Suprapubic skin (tissue), 4 donors: ENCODE results near the gene ATPAF2. TPM values are rescaled to one million over a fixed set of nuclear protein-coding genes. Genes with fewer than 3 reads are reported as not detected.

Source experiments
- DNase-seq, 2 donors: peaks; one replicate each; pipeline ENCODE4 v3.0.0-alpha.2; 2019; ENCODE audit warnings: low spot score in 2 of 2
- H3K27ac ChIP-seq: fragments of 200-600 bp; sonication (generic); one replicate; pipeline ENCODE4 v1.5.1; 2019
- H3K27me3 ChIP-seq: fragments of 200-600 bp; sonication (generic); one replicate; pipeline ENCODE4 v1.5.1; 2019
- H3K36me3 ChIP-seq: fragments of 200-600 bp; sonication (generic); one replicate; pipeline ENCODE4 v1.5.1; 2019
- H3K4me1 ChIP-seq: fragments of 200-600 bp; sonication (generic); one replicate; pipeline ENCODE4 v1.5.1; 2019
- H3K4me3 ChIP-seq: fragments of 200-600 bp; sonication (generic); one replicate; pipeline ENCODE4 v1.5.1; 2019; ENCODE audit warnings: mild to moderate bottlenecking
- H3K9me3 ChIP-seq: fragments of 200-600 bp; sonication (generic); one replicate; pipeline ENCODE4 v1.5.1; 2019
- EP300 ChIP-seq: sonication (generic); formaldehyde crosslinking; IDR thresholded peaks from one replicate; pipeline ENCODE4 v1.6.1; 2017; ENCODE audit warnings: antibody characterized with exemption
- POLR2A ChIP-seq, 2 donors: fragments of 450-650 bp; IDR thresholded peaks; one replicate each; pipeline ENCODE4 v1.6.1; 2017; ENCODE audit warnings: antibody characterized with exemption in 2 of 2, mild to moderate bottlenecking in 2 of 2, moderate library complexity in 2 of 2
- POLR2AphosphoS5 ChIP-seq, 3 donors: sonication (generic); formaldehyde crosslinking; IDR thresholded peaks; one replicate each; pipeline ENCODE4 v1.6.1; 2017; ENCODE audit warnings: antibody characterized with exemption in 3 of 3
- WGBS: methylation state at CpG from one replicate; pipeline ENCODE4 v1.1.5; 2018; 5-methylcytosine and 5-hydroxymethylcytosine counted together
- total RNA-seq, 4 donors: library from RNA; depleted of rRNA; stranded (reverse); fragments of >200 nt; gene quantifications; one replicate each; pipeline ENCODE4 v1.1.0, GENCODE V29; 2016
- TF ChIP-seq, protein P1 (sequence below), 2 donors: fragments of 200-600 bp in 1 of 2; fragments of 450-650 bp in 1 of 2; sonication (generic) in 1 of 2; IDR thresholded peaks; one replicate each; pipeline ENCODE4 v1.5.1; 2016 to 2019; ENCODE audit warnings: antibody characterized with exemption in 2 of 2, mild to moderate bottlenecking in 1 of 2, moderate library complexity in 1 of 2

ATPAF2 gene
- total RNA-seq, 4 donors from 2014 or later: 18.2 to 41.6 (median 24.2) TPM

DNA sequence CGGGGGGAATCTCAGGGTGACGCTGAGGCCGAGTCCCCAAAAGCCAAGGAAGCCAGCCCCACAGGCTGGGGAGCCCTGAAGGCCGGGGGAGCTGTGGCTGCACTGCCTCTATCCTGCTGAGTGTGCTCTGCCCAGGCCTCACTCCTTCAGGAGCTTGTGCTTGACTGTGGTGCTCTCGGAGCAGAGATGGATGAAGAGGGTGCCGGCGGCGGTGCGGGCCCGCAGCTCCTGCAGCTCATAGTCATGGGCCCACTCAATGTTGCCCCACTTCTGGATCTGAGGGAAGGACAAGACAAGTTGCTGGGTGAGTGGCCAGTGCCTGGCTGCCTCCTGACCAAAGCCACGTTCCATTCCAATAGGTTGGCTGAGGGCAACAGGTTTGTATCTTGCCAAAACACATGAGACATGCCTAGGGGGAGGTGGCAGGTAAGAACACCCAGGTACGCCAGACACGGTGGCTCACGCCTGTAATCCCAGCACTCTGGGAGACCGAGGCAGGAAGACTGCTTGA, 20.5 kb downstream of the ATPAF2 start:
- Histone ChIP-seq H3K27ac (no peak overlapping the region), H3K36me3 (peaks cover 17% of the 10 kb centered on the region), H3K27me3 (no peaks in the 10 kb centered on the region), H3K4me1 (peaks cover 13% of the 10 kb centered on the region), H3K9me3 (no peaks in the 10 kb centered on the region), H3K4me3 (no peak overlapping the region)
- TF ChIP-seq POLR2AphosphoS5 (IDR thresholded peaks at IDR 0.05) (no peak), POLR2A (IDR thresholded peaks at IDR 0.05) (no peak)
- TF ChIP-seq, protein P1, sequence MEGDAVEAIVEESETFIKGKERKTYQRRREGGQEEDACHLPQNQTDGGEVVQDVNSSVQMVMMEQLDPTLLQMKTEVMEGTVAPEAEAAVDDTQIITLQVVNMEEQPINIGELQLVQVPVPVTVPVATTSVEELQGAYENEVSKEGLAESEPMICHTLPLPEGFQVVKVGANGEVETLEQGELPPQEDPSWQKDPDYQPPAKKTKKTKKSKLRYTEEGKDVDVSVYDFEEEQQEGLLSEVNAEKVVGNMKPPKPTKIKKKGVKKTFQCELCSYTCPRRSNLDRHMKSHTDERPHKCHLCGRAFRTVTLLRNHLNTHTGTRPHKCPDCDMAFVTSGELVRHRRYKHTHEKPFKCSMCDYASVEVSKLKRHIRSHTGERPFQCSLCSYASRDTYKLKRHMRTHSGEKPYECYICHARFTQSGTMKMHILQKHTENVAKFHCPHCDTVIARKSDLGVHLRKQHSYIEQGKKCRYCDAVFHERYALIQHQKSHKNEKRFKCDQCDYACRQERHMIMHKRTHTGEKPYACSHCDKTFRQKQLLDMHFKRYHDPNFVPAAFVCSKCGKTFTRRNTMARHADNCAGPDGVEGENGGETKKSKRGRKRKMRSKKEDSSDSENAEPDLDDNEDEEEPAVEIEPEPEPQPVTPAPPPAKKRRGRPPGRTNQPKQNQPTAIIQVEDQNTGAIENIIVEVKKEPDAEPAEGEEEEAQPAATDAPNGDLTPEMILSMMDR (IDR thresholded peaks at IDR 0.05): no peak
- WGBS: 91% methylated on average over 15 of the region's 15 CpGs
- DNase-seq: no peak

DNA sequence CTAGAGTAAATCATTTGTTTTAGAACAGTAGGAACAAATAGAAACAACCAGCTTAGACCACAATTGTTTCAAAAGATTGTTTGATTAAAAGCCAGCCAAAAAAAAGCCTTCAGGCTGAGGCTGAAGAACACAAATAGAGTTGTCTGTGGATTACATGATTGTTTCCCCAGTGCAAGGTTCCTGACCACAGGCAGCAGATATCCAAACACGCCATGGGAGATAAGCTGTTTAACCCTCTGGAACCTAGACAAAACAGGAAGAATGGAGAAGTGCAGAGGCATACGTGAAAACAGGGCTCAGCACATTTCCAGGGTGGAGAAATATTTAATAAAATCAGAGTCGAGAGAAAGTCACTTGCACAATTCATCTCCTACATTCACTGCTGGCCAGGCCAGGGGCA, 21.0 kb downstream of the ATPAF2 start:
- Histone ChIP-seq H3K27ac (no peak overlapping the region), H3K36me3 (peaks cover 17% of the 10 kb centered on the region), H3K27me3 (no peaks in the 10 kb centered on the region), H3K4me1 (peaks cover 13% of the 10 kb centered on the region), H3K4me3 (no peak overlapping the region), H3K9me3 (no peaks in the 10 kb centered on the region)
- no peak for DNase-seq
- TF ChIP-seq POLR2AphosphoS5 (IDR thresholded peaks at IDR 0.05): no peak
- no peak for TF ChIP-seq POLR2A (IDR thresholded peaks at IDR 0.05)
- TF ChIP-seq EP300: no peak
- TF ChIP-seq, protein P1 (IDR thresholded peaks at IDR 0.05): no peak
- WGBS: 71% methylated on average over 3 of the region's 3 CpGs

GRCh38 chr17:18016426-18016825, 22.5 kb downstream of the ATPAF2 start:
- no peaks in the 10 kb centered on the region for H3K9me3 ChIP-seq
- no peak overlapping the region for H3K4me3 ChIP-seq
- peaks cover 12% of the 10 kb centered on the region for H3K36me3 ChIP-seq
- peaks cover 13% of the 10 kb centered on the region for H3K4me1 ChIP-seq
- TF ChIP-seq EP300: no peak
- H3K27me3 ChIP-seq: no peaks in the 10 kb centered on the region
- no peak for DNase-seq
- 80% methylated on average over 12 of the region's 12 CpGs for WGBS
- H3K27ac ChIP-seq: no peak overlapping the region

- H3K4me3 ChIP-seq: no peak overlapping the region
- no peak for TF ChIP-seq POLR2AphosphoS5 (IDR thresholded peaks at IDR 0.05)
- TF ChIP-seq EP300: no peak
- no peak for DNase-seq
- H3K4me1 ChIP-seq: peaks cover 13% of the 10 kb centered on the region
- H3K9me3 ChIP-seq: no peaks in the 10 kb centered on the region
- 93% methylated on average over 5 of the region's 5 CpGs for WGBS
- no peaks in the 10 kb centered on the region for H3K27me3 ChIP-seq
- no peak overlapping the region for H3K27ac ChIP-seq
- H3K36me3 ChIP-seq: peaks cover 14% of the 10 kb centered on the region
These were observed 23.4 kb downstream of the ATPAF2 start for GRCh38 chr17:18015593-18015992.

GRCh38 chr17:18014006-18014405, 25.0 kb downstream of the ATPAF2 start:
- Histone ChIP-seq H3K27me3 (no peaks in the 10 kb centered on the region), H3K36me3 (peaks cover 19% of the 10 kb centered on the region), H3K4me3 (no peak overlapping the region), H3K27ac (no peak overlapping the region), H3K9me3 (no peaks in the 10 kb centered on the region), H3K4me1 (peaks cover 13% of the 10 kb centered on the region)
- no peak for DNase-seq
- WGBS: 93% methylated on average over 6 of the region's 6 CpGs
- no peak for TF ChIP-seq POLR2AphosphoS5 (IDR thresholded peaks at IDR 0.05)
- no peak for TF ChIP-seq POLR2A (IDR thresholded peaks at IDR 0.05)
- TF ChIP-seq EP300: no peak
- TF ChIP-seq, protein P1 (IDR thresholded peaks at IDR 0.05): no peak

- peaks cover 5% of the 10 kb centered on the region for H3K4me1 ChIP-seq
- peaks cover 25% of the 10 kb centered on the region for H3K36me3 ChIP-seq
- H3K4me3 ChIP-seq: no peak overlapping the region
- DNase-seq: no peak
- TF ChIP-seq, protein P1 (IDR thresholded peaks at IDR 0.05): no peak
- TF ChIP-seq POLR2A (IDR thresholded peaks at IDR 0.05): no peak
- no peak for TF ChIP-seq EP300
- TF ChIP-seq POLR2AphosphoS5 (IDR thresholded peaks at IDR 0.05): no peak
- no peak overlapping the region for H3K27ac ChIP-seq
- no peaks in the 10 kb centered on the region for H3K27me3 ChIP-seq
- H3K9me3 ChIP-seq: no peaks in the 10 kb centered on the region
- no CpG with 5 or more reads among the region's 5 CpGs for WGBS
These were observed 27.7 kb downstream of the ATPAF2 start for GRCh38 chr17:18011286-18011685.
